H9 (cell line): ENCODE results near the gene MGA. TPM values are rescaled to one million over a fixed set of nuclear protein-coding genes. Genes with fewer than 3 reads are reported as not detected.

Experiments used
- DNase-seq: peaks from one replicate; pipeline ENCODE4 v3.0.0-alpha.2; 2017
- H2AFZ ChIP-seq: one replicate; pipeline ENCODE4 v1.6.1; 2013; ENCODE audit warnings: mild to moderate bottlenecking, low read length, control low read depth, moderate library complexity
- H2AK5ac ChIP-seq: 2 replicates; pipeline ENCODE4 v1.6.1; 2013; ENCODE audit warnings: low read length, control low read depth, mixed read lengths; ENCODE audit not compliant: insufficient read length
- H2BK120ac ChIP-seq: one replicate; pipeline ENCODE4 v1.6.1; 2013; ENCODE audit warnings: low read depth, mild to moderate bottlenecking, low read length, control low read depth, inconsistent platforms; ENCODE audit not compliant: poor library complexity, severe bottlenecking
- H2BK12ac ChIP-seq: 2 replicates; pipeline ENCODE4 v1.6.1; 2013; ENCODE audit warnings: low read length, control low read depth, mixed read lengths, low read depth; ENCODE audit not compliant: insufficient read length
- H2BK15ac ChIP-seq: 2 replicates; pipeline ENCODE4 v1.6.1; 2013; ENCODE audit warnings: low read depth, low read length, control low read depth
- H2BK20ac ChIP-seq: one replicate; pipeline ENCODE4 v1.6.1; 2013; ENCODE audit warnings: low read depth, mild to moderate bottlenecking, low read length, control low read depth, inconsistent platforms; ENCODE audit not compliant: poor library complexity, severe bottlenecking
- H2BK5ac ChIP-seq: 2 replicates; pipeline ENCODE4 v1.6.1; 2013; ENCODE audit warnings: low read length, control low read depth, mixed read lengths; ENCODE audit not compliant: insufficient read length
- H3K14ac ChIP-seq: 2 replicates; pipeline ENCODE4 v1.6.1; 2013; ENCODE audit warnings: low read length, control low read depth; ENCODE audit not compliant: insufficient read depth
- H3K18ac ChIP-seq: 2 replicates; pipeline ENCODE4 v1.6.1; 2013; ENCODE audit warnings: low read depth, mild to moderate bottlenecking, mixed read lengths, low read length, control low read depth; ENCODE audit not compliant: insufficient read length
- H3K23ac ChIP-seq: 2 replicates; pipeline ENCODE4 v1.6.1; 2013; ENCODE audit warnings: low read length, control low read depth, mixed read lengths, low read depth; ENCODE audit not compliant: insufficient read length
- H3K23me2 ChIP-seq: 2 replicates; pipeline ENCODE4 v1.6.1; 2013; ENCODE audit warnings: low read depth, mild to moderate bottlenecking, mixed read lengths, low read length, control low read depth; ENCODE audit not compliant: insufficient read length, poor library complexity, severe bottlenecking
- H3K27ac ChIP-seq: 2 replicates; pipeline ENCODE4 v1.5.1; 2013; ENCODE audit warnings: low read length, control low read depth, mixed read lengths, low read depth; ENCODE audit not compliant: insufficient read length
- H3K27me3 ChIP-seq: 2 replicates; pipeline ENCODE4 v1.6.1; 2013; ENCODE audit warnings: low read length, control low read depth, inconsistent platforms; ENCODE audit not compliant: insufficient read depth
- H3K4ac ChIP-seq: 2 replicates; pipeline ENCODE4 v1.6.1; 2013; ENCODE audit warnings: low read depth, mild to moderate bottlenecking, control low read depth, inconsistent platforms, low read length, moderate library complexity
- H3K4me1 ChIP-seq: 2 replicates; pipeline ENCODE4 v1.6.1; 2013; ENCODE audit warnings: low read length, control low read depth, inconsistent platforms; ENCODE audit not compliant: insufficient read depth
- H3K4me2 ChIP-seq: 2 replicates; pipeline ENCODE4 v1.6.1; 2013; ENCODE audit warnings: low read length, control low read depth, mixed read lengths; ENCODE audit not compliant: insufficient read length, insufficient read depth
- H3K56ac ChIP-seq: 2 replicates; pipeline ENCODE4 v1.6.1; 2013; ENCODE audit warnings: low read depth, mild to moderate bottlenecking, mixed read lengths, low read length, control low read depth; ENCODE audit not compliant: insufficient read length
- H3K79me1 ChIP-seq: 2 replicates; pipeline ENCODE4 v1.6.1; 2013; ENCODE audit warnings: low read depth, mild to moderate bottlenecking, moderate library complexity, low read length, control low read depth, inconsistent platforms; ENCODE audit not compliant: insufficient read depth, poor library complexity, severe bottlenecking
- H3K79me2 ChIP-seq: 2 replicates; pipeline ENCODE4 v1.6.1; 2013; ENCODE audit warnings: low read length, control low read depth, inconsistent platforms; ENCODE audit not compliant: insufficient read depth
- H3K9ac ChIP-seq: 2 replicates; pipeline ENCODE4 v1.6.1; 2013; ENCODE audit warnings: low read length, control low read depth, mixed read lengths; ENCODE audit not compliant: insufficient read length; ENCODE audit errors: extremely low read depth
- H3K9me3 ChIP-seq: one replicate; pipeline ENCODE4 v1.6.1; 2013; ENCODE audit warnings: low read depth, low read length, inconsistent platforms; ENCODE audit not compliant: control insufficient read depth
- H3T11ph ChIP-seq: one replicate; pipeline ENCODE4 v1.6.1; 2013; ENCODE audit warnings: mild to moderate bottlenecking, low read length, control low read depth, inconsistent platforms
- H4K20me1 ChIP-seq: one replicate; pipeline ENCODE4 v1.6.1; 2013; ENCODE audit not compliant: control insufficient read depth, insufficient read length, insufficient read depth
- H4K5ac ChIP-seq: 2 replicates; pipeline ENCODE4 v1.6.1; 2013; ENCODE audit warnings: low read depth, mild to moderate bottlenecking, mixed read lengths, low read length, control low read depth; ENCODE audit not compliant: insufficient read length
- H4K8ac ChIP-seq: replicated peaks from 2 replicates; pipeline ENCODE4 v1.6.1; 2013; ENCODE audit warnings: low read length, control low read depth, mixed read lengths, low read depth; ENCODE audit not compliant: insufficient read length
- H4K91ac ChIP-seq: 2 replicates; pipeline ENCODE4 v1.6.1; 2013; ENCODE audit warnings: low read depth, mild to moderate bottlenecking, moderate library complexity, mixed read lengths, low read length, control low read depth; ENCODE audit not compliant: insufficient read length
- H3K27ac Mint-ChIP-seq, 3 experiments: 2 replicates in 2 of 3; 3 replicates in 1 of 3; pipeline ENCODE4 v1.8.0; 2020 to 2021; ENCODE audit warnings: mixed read lengths in 3 of 3, mild to moderate bottlenecking in 1 of 3, moderate library complexity in 1 of 3
- H3K27me3 Mint-ChIP-seq: 2 replicates; pipeline ENCODE4 v1.8.0; 2021; ENCODE audit warnings: low read depth, mild to moderate bottlenecking, moderate library complexity, mixed read lengths
- H3K36me3 Mint-ChIP-seq, 3 experiments: 2 replicates in 2 of 3; 3 replicates in 1 of 3; pipeline ENCODE4 v1.8.0; 2020 to 2021; ENCODE audit warnings: low read depth in 3 of 3, mixed read lengths in 3 of 3; ENCODE audit not compliant: insufficient read depth in 1 of 3
- H3K4me1 Mint-ChIP-seq, 2 experiments: 2 replicates each; pipeline ENCODE4 v1.8.0; 2020; ENCODE audit warnings: mixed read lengths in 2 of 2
- H3K4me3 Mint-ChIP-seq, 2 experiments: 2 replicates in 1 of 2; 3 replicates in 1 of 2; pipeline ENCODE4 v1.8.0; 2020 to 2021; ENCODE audit warnings: mild to moderate bottlenecking in 2 of 2, mixed read lengths in 2 of 2, moderate library complexity in 1 of 2
- H3K9me3 Mint-ChIP-seq, 2 experiments: 2 replicates in 1 of 2; 3 replicates in 1 of 2; pipeline ENCODE4 v1.8.0; 2020; ENCODE audit warnings: mild to moderate bottlenecking in 2 of 2, mixed read lengths in 2 of 2, moderate library complexity in 1 of 2
- WGBS: extraction: QIAGEN DNeasy Blood & Tissue Kit; methylation state at CpG from one replicate; pipeline ENCODE4 v1.1.7; 2013; ENCODE audit warnings: missing lambda C conversion rate, low lambda C conversion rate, mixed read lengths; ENCODE audit not compliant: insufficient read length; ENCODE audit errors: extremely low coverage; 5-methylcytosine and 5-hydroxymethylcytosine counted together
- total RNA-seq: library from RNA; stranded (reverse); gene quantifications from 2 replicates; pipeline ENCODE4 v1.2.1, GENCODE V29; 2021
- TF ChIP-seq, protein P1 (sequence below): fragments of 200-600 bp; sonication (generic); conservative IDR thresholded peaks from 3 replicates; pipeline ENCODE4 v1.8.0; 2021; ENCODE audit warnings: antibody characterized with exemption, mild to moderate bottlenecking

MGA gene
- total RNA-seq, 1 experiment from 2014 or later = 62.7 TPM

- H3K9me3 Mint-ChIP-seq = no peaks in the 10 kb centered on the region
- TF ChIP-seq, protein P1, sequence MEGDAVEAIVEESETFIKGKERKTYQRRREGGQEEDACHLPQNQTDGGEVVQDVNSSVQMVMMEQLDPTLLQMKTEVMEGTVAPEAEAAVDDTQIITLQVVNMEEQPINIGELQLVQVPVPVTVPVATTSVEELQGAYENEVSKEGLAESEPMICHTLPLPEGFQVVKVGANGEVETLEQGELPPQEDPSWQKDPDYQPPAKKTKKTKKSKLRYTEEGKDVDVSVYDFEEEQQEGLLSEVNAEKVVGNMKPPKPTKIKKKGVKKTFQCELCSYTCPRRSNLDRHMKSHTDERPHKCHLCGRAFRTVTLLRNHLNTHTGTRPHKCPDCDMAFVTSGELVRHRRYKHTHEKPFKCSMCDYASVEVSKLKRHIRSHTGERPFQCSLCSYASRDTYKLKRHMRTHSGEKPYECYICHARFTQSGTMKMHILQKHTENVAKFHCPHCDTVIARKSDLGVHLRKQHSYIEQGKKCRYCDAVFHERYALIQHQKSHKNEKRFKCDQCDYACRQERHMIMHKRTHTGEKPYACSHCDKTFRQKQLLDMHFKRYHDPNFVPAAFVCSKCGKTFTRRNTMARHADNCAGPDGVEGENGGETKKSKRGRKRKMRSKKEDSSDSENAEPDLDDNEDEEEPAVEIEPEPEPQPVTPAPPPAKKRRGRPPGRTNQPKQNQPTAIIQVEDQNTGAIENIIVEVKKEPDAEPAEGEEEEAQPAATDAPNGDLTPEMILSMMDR = no peak
- H3K27me3 Mint-ChIP-seq = no peaks in the 10 kb centered on the region
- Histone ChIP-seq H2BK15ac (no peak overlapping the region), H4K5ac (no peak overlapping the region), H2BK120ac (no peak overlapping the region), H3K4me2 (no peak overlapping the region), H2AFZ (no peak overlapping the region), H3K14ac (no peak overlapping the region), H4K8ac (no peak overlapping the region), H4K20me1 (no peaks in the 10 kb centered on the region), H3K56ac (no peak overlapping the region), H3K9ac (no peak overlapping the region), H3K79me2 (no peaks in the 10 kb centered on the region), H2BK20ac (no peak overlapping the region), H3K4me1 (peaks cover 3% of the 10 kb centered on the region; the same call in 1 of the 2 replicates), H3K9me3 (no peaks in the 10 kb centered on the region), H2BK5ac (no peak overlapping the region), H3K23ac (no peak overlapping the region), H3K18ac (no peak overlapping the region), H3K27me3 (no peaks in the 10 kb centered on the region), H3T11ph (no peak overlapping the region), H2BK12ac (no peak overlapping the region), H3K27ac (no peak overlapping the region), H3K79me1 (no peaks in the 10 kb centered on the region), H3K23me2 (no peaks in the 10 kb centered on the region), H4K91ac (no peak overlapping the region), H2AK5ac (no peak overlapping the region), H3K4ac (no peak overlapping the region)
- DNase-seq = no peak
- peaks cover 0 to 5% (median 2%) of the 10 kb centered on the region in 3 experiments; a peak in 4 of 7 replicates for H3K36me3 Mint-ChIP-seq
- WGBS = no CpG with 5 or more reads among the region's 10 CpGs
- H3K4me1 Mint-ChIP-seq = peaks cover 8% of the 10 kb centered on the region in 2 experiments
- H3K4me3 Mint-ChIP-seq = no peak overlapping the region
- peak overlapping the region in 1 of 3 experiments; percentile 89; a peak in 3 of 7 replicates for H3K27ac Mint-ChIP-seq
These were observed 136.0 kb downstream of the MGA start for GRCh38 chr15:41795996-41796856.
